Activated T-cell treated with anti-CD3 and anti-CD28 coated beads for 4 hours (primary cell): Measurements from ENCODE around the gene ERCC8.
A peak's percentile ranks its signal among the peaks of the same experiment; 100 is the strongest.
"Not testable (repeated sequence)": the region's sequence is repeated elsewhere in the genome, so short reads cannot be mapped to it uniquely, and the experiment has no call there.

ENCODE experiments used
- DNase-seq: peaks from one replicate; pipeline ENCODE4 v3.0.0-alpha.2; 2020

The ERCC8 gene

DNA sequence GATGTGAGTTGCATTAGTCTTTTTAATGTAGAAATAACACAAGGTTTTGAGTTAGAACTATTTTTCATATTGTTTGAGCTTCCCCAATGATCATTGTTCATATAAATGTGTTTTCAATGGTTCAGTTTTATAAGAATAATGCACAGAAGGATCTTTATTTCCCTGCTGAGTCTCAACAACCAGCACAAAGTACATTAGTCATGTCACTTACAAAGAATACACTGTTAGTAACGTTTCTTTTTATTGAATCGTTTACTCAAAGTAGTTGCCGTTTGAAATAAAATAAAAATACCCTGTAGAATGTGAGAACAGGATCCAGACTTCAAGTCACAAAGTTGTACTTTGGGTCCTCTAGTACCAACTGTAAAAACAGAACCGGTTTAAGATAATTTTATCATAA, 41.5 kb downstream of the ERCC8 start:
- no peak for DNase-seq

DNA sequence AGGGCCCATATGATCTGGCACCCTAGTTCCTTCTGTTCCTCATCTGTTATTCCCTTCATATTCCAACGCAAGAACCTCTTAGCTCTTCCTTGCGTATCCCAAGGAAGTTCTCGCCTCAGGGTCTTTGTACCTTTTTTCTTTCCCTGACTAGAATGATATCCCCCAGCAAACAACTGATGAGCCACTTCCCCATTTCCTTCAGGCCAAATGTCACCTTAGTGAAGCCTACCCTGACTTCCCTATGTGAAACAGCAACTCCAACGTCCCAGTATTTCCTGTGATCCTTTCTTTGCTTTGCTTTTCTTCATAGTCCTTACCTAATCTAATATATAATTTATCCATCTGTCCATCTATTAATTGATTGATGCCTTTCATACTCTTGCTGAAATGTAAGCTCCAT, 47.9 kb downstream of the ERCC8 start:
- DNase-seq = no peak

DNA sequence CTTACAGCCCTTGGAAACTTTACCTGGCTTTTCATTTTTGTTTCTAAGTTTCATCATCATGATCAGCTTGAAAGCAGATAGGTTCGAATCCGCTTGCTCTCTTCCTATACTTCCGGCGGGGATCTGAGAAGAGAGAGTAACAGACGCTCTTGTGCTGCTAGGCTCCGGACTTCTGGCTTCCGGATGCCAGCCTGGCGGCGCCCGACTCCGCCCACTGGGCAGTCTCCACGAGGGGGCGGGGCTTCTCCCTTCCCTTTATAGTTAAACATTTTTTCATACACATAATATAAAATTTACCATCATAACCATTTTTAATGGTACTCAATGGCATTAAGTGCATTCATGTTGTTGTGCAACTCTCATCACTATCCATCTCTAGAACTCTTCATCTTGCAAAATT, 51.3 kb downstream of the ERCC8 start:
- DNase-seq = no peak

DNA sequence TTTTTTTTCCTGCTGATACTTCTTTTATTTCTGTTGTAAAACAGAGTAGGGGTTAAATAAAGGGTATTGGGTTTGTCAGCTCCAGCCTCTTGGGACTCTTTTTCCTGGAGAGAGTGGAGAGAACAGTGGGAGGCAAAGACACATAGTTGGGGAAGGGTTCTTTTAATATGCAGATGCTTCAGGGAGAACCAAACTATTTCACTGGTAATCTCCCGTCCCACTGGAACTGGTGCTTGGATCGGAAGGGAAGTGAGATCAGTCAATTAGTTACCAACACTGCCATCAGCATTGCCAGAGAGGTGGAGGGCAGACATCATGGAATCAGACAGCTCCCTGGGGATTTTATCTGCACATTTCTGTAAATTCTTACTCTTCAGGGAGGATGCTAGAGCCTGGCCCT, 53.2 kb downstream of the ERCC8 start:
- no peak for DNase-seq

DNA sequence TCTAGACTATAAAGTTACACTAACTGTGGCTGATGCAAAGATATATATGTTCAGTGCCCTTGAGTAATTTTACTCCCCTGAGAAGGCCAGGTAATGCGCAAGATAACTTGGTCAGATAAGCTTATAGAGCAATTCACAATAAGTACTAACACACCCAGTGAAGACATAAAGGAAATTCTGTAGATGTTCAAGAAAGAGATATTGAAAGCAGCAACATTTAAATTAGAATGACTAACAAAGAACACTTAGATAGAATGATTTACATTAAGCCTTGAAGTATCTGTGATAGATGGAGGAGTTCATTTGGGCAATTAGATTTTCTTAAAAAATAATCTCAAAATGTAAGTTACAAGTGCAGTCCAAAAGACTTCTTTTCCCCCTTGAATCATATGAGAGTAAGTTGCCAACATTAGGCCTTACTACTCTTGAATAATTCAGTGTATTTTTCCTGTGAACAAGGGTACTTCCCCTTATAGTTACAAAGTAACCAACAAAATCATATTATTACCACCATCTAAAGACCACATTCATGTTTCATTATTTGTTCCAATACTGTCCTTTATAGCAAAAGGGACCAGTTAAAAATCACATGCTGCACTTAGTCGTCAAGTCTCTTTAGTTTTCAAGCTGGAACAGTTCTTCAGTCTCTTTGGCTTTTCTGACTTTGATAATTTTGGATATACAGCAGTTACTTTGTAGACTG, 56.4 kb downstream of the ERCC8 start:
- no peak for DNase-seq

DNA sequence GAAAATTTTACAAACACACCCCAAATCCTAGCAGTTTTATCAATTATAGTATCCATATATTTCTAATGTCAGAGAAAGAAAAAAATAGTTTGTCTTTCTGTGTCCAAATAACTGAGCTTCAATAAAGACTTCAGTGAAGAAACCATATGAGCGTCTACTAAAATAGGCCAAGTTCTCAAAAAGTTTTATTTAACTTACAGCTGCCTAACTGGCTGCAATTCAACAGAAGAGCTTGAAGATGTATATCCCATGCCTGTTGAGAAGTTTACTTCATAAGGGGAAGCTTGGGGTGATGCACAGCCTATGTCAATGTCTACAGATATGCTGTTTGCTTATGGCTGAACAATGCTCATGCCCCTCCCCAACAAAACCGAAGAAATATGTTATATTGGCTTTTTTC, 57.1 kb downstream of the ERCC8 start:
- no peak for DNase-seq

DNA sequence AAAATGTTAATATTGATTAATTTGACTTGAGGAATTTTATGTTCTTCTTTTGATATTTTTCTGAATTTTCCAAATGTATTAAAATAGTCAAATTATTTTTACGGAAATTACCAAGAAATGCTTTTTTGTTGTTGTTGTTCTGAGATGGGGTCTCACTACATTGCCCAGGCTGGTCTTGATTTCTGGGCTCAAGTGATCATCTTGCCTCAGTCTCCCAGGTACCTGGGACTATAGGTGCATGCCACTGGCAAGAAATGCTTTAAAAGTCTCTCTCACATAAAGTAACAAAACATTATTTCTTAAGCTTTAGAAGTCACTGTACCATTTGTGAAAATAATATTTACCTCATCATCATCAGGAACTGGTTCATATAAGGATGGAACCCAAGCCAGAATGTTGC, 57.8 kb downstream of the ERCC8 start:
- no peak for DNase-seq

DNA sequence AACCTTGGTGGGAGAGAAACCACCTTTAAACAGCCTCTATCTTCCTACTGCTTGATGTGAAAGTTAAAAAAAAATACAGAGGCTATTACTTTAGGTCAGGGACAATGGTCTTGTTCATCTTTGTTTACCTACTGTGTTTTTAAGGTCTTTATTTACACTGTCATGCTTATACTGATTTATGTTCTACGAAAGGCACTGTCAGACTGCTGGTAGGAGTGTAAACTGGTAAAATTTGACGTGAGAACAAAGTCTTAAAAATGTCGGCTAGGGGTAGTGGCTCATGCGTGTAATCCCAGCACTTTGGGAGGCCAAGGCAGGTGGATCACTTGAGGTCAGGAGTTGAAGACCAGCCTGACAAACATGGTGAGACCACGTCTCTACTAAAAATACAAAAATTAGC, 58.7 kb downstream of the ERCC8 start:
- DNase-seq = no peak

DNA sequence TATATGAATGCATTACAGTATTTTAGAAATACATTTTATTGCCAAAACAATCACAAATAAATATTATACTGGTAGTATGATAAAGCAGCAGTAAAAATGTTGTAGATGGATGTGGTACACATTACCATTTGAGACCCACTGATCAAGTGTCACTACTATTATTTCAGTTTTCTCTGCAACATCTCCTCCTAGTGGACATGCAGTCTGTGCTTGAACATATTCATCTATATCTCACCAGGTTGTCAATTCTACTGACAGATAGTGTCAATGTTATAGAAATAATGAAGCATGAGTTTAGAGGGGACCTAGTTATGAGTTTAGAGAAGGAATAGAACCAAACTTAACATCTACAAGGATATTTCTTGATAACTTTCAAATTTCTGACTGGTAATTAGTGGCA, 61.6 kb downstream of the ERCC8 start:
- DNase-seq = no peak

DNA sequence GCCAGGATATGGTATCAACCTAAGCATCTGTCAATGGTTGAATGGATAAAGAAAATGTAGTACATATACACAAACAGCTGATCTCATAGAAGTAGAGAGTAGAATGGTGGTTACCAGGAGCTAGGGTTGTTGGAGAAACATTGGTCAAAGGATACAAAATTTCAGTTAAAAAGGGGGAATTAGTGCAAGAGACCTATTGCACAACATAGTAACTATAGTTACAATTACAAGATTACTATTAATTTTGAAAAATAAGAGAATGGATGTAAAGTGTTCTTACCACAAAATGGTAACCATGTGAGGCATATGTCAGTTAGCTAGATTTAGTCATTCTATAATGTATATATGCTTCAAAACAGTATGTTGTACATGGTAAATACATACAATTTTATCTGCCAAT, 72.0 kb downstream of the ERCC8 start:
- DNase-seq = no peak

DNA sequence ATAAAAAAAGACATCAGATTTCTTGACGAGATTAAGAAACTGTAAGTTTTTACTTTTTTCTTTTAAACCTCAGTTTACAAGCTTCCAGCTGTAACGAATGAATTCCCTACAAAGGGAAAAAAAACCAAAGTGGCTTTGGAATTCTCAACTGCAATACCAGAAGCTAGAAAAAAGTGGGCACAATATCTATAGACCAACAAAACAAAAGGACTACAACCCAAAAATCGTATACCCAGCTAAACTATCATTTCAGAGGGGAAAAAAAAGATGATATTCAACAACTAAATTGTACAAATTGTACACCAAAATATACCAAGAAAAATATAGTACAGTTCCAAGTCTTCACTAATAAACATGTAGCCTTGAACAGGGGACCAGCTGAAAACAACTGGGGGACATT, 74.0 kb downstream of the ERCC8 start:
- no peak for DNase-seq

DNA sequence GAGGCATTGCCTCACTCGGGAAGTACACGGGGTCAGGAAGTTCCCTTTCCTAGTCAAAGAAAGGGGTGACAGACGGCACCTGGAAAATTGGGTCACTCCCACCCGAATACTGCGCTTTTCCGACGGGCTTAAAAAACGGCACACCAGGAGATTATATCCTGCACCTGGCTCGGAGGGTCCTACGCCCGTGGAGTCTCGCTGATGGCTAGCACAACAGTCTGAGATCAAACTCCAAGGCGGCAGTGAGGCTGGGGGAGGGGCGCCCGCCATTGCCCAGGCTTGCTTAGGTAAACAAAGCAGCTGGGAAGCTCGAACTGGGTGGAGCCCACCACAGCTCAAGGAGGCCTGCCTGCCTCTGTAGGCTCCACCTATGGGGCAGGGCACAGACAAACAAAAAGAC, 84.3 kb downstream of the ERCC8 start:
- DNase-seq = not testable (repeated sequence)

DNA sequence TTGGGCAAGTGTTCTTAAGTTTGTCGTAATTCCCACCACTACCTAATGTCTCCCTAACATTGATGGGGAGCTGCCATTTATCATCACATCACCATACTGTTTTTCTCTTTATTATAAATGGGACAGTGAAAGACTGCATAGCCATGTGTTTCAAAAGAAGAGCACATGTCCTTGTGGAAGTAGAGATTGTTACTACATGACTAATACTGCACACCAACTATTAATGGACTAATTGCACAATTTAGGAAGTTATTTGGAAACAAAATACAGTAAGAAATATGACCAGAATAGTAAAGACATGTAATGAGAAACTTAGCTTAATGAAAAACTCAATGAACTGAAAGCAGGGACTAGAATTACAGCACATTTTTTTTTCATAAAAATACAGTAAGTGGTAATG, 88.8 kb downstream of the ERCC8 start:
- no peak for DNase-seq

DNA sequence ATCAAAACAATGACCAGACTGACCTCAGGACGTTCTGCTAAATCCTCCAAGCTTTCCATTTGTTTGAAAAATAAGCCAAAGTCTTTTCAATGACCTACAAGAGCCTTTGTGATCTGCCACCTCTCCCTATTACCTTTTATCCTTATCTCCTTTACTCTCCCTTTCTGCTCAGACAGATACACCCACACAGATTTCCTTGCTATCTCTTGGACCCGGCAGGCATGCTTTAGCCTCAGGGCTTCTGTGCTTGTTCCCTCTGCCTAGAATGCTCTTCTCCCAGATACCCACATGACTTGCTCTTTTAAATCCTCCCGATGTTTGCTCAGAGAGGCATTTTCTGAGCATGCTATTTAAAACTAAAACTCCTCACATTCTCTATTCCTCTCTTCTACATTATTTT, 91.9 kb downstream of the ERCC8 start:
- DNase-seq = no peak

DNA sequence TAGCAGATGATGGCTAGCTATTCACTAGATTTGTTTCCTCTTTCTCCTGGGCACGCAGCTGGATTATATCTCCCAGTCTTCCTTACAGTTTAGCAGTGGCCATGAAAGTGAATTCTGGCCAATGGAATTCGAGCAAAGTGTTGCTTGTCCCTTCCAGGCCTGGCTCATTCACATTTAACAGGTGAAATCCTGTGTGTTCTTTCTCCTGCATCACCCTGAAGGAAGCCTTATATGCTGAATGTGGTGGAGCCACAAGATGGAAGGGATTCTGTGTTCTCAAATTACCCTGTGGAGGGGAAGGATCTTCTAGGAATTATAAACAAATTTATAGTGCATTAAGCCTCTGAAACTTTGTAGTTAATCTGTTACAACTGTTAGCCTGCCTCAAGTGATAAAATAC, 92.6 kb downstream of the ERCC8 start:
- no peak for DNase-seq

DNA sequence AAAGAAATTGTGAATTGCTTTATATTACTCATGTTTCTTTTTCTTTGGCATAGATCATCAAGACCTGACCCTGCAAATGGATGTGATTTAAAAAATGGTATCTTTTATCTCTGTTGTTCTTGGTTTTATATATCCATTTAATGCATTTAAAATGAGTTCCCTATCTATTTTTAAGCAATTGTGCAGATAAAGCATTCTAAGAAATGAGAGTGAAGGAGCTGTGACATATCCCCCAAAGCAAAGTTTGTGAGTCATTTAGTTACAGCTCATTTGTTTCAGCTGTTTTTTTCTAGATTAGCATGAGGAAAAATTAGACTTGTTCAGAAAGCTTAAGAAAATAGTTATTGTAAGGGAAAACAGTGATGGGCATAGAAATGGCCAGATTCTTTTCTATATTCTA, 93.2 kb downstream of the ERCC8 start:
- no peak for DNase-seq

DNA sequence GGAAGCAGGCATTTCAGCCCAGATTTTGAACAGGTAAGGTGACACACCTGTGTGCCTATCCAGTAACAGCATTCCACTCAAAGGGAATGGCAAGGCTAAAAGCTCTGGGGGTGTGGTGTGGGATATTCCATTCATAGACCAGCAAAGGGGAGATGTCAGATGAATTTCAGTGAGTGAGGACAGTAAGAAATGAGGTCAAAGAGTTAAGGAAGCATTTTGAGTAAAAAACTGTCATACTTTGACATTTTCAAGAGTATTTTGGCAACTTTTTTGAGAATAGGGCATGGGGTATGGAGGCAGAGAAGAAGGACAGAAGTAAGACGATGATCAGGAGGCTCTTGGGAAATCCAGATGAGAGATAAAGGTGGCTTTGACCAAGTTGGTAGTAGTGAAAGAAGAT, 98.6 kb downstream of the ERCC8 start:
- no peak for DNase-seq

DNA sequence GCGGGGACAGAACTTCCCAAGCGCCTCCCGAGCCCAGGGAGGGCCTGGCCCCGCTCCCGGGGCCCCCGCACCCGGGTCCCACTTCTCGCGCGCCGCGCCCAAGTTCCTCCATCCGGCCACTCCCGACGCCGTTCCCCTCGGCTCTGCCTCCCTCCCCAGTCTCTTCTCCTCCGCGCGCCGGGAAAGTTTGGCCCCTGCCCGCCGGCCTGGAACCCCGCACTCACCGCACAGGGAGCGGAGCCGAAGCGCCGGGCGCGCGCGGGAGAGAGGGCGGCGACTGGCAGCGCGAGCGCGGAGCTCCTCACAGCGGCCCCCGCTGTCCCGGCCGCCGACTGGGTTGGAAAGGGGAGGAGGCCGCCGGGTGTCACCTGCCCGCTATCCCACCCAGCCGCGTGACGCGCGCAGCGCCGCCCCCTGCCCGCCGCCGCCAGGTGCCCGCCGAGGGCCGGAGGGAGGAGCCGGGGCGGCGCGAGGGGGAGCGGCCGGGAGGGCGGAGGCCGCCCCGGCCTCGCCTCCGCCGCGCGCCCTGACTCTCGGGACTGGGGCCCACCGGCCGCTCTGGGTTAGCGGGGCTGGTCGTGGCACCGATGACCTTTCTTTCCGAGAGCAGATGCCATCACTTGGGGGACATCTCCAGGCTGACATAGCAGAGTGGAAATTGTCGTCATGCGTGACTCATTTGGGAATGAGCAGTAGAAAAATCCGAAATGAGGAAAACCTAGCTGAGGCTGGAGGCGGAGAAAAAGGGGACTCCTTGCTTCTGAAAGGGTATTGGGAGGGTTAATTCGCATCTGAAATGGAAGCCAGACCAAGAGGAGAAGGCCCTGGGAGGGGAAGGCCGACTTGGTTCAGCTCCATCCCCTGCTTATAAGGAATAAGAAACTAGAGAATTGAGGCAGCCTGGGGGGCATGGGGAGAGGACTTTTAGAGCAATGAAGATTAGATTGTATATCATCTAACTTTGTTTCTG, 100.6 kb downstream of the ERCC8 start, which contains the start of gene ELOVL7:
Gene ELOVL7 (minus strand): TSS at position 334 of the 970 bp plus-strand sequence. CDS start 56,872 bp downstream, outside the sequence.
- peak; percentile 4 for DNase-seq

DNA sequence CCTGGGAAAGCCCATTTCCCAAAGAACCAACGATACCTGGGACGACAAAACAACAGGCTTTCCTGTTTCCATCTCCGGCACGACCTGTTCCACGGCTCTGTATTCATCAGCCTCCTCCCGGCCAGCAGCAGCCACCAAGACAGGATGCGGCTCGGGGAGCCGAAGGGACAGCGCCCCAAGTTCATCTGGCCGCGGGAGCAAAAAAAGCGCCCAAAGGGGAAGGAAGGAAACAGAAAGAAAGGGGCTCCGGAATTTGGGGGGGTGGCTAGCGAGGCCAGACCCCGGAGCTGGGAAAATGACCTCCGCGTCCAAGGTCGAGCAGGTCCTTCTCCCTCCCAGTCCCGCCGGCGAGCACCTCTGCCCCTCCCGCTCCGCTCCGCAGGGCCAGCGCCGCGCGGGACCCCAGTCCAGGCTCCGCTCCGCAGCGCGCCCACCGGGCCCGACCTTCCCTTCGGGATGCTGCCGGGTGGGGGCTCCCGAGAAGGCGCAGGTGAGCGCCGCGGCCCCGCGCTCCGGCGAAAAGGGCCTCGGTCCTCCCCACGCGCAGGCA, 101.4 kb downstream of the ERCC8 start:
- DNase-seq = no peak

DNA sequence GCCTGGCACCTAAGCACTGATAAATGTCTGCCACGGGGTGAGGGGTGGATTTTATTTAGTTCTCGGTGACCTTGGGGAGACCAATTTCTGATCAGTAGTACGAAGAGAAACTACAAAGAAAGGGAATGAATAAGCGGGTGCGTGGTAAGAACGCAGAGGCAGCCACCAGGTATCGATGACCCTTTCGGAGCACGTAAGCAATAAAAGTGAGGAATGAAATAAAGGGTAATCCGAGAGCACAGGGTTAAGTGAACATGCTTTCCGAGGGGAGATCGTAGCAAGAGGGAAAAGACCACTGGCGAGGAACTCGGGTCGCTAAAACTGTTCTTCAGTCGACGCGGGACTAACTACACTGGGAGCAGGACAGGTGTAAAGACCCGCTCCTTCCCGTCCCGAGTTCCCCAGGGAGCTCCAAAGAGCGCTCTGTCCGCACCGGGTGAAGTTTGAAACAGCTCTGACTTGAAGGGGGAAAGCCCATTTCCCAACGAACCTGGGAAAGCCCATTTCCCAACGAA, 101.9 kb downstream of the ERCC8 start:
- DNase-seq = no peak

DNA sequence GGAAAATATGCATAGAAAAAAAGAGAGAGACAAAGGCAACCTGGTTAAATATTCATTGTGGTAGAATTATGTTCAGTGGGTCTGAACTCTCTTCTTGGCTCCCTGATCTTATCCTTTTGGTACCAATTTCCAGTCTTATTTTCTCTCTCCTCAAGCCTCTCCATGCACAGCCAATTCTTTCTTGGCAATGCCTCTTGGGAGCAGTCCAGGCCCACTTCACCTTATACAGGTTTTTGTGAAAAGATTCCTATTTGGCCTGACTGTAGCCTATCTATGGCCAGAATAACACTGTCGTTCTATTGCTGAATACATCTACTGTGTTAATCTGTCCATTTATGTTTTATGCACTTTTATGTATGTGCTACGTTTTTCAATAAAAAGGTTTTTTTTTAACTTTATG, 103.5 kb downstream of the ERCC8 start:
- DNase-seq = no peak

DNA sequence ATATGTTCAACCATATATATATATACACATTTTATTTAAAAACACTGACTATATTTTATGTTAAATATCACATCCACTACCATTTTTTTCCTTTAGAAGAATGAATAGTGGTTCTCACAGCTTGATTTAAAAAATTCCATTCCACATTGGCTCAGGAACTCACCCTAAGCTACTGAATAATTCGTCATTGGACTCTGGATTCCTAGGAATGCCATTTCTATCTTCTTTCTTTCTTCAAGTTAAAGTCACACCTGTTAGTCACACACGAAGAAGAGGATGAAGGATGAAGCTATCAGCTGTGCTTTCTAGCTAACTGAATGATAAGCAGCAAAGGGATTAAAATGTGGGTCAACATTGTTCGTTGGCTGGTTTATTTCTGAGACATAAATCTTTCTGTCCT, 108.7 kb downstream of the ERCC8 start:
- DNase-seq = no peak

DNA sequence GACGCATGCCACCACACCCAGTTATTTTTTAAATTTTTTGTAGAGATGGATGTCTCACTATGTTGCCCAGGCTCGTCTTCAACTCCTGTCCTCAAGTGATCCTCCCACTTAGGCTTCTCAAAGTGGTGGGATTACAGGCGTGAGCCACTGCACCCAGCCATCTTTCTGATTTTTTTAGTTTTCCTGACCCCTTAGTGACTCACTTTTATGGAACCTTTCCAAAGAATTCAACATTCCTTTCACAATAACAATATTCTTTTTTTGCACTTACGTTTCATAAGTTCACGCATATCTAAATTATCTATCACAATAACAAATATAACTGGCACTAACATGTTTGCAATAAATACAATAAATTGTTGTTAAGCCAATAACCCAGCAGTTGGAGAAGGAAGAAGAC, 109.3 kb downstream of the ERCC8 start:
- DNase-seq = no peak

DNA sequence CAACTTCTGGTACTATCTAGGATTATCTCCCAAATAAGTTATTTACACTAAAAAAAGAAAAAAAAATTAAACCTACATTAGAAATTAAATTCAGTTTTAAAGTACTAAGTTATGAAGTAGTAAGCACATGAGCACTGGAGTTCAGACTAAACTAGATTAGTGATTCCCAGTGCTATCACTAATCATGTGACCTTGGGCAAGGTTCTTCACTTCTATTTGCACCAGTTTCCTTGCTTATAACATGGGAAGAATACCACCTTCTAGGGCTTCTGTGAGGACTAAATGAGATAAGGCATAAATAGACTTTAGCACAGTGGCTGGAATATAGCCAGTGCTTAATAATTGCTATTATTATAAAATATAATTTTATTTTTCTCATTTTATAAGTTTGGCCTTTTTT, 111.3 kb downstream of the ERCC8 start:
- no peak for DNase-seq
